K562 (cell line): Measurements from ENCODE around the gene ZKSCAN3. TPM values are rescaled to one million over a fixed set of nuclear protein-coding genes. Genes with fewer than 3 reads are reported as not detected.

Experiments used
- BDP1 ChIP-seq: IDR thresholded peaks from 3 replicates; pipeline ENCODE4 v1.6.1; 2011; ENCODE audit not compliant: insufficient read length, insufficient read depth
- E2F8 ChIP-seq: fragments of 450-650 bp; IDR thresholded peaks from 2 replicates; pipeline ENCODE4 v1.7.1; 2018; ENCODE audit warnings: mild to moderate bottlenecking, low read depth; ENCODE audit not compliant: partially characterized antibody
- PATZ1 ChIP-seq: fragments of 250-450 bp; sonication (Bioruptor Pico); IDR thresholded peaks from 2 replicates; pipeline ENCODE4 v1.5.0; 2020; ENCODE audit warnings: mild to moderate bottlenecking, borderline replicate concordance
- POLR2B ChIP-seq: fragments of 450-650 bp; IDR thresholded peaks from 2 replicates; pipeline ENCODE4 v1.6.1; 2018; ENCODE audit warnings: low read depth; ENCODE audit not compliant: partially characterized antibody
- SRSF7 ChIP-seq: fragments of 200-400 bp; formaldehyde crosslinking; optimal IDR thresholded peaks from 2 replicates; pipeline ENCODE3; 2017; ENCODE audit warnings: mild to moderate bottlenecking, low read depth, low read length
- TFE3 ChIP-seq: fragments of 450-650 bp; formaldehyde crosslinking; IDR thresholded peaks from 2 replicates; pipeline ENCODE4 v1.4.0; 2020; ENCODE audit warnings: mild to moderate bottlenecking, mixed read lengths
- ZBTB33 ChIP-seq: sonication (generic); formaldehyde crosslinking; IDR thresholded peaks from 2 replicates; pipeline ENCODE4 v1.8.1; 2023; ENCODE audit warnings: mild to moderate bottlenecking, missing genetic modification reagents
- ZNF512 ChIP-seq: IDR thresholded peaks from 2 replicates; pipeline ENCODE4 v1.6.1; 2016; ENCODE audit warnings: missing genetic modification characterization, missing compliant biosample characterization
- polyA plus RNA-seq, 8 experiments: library from polyadenylated mRNA; depleted of rRNA in 4 of 8; stranded (reverse) in 5 of 8; unstranded in 3 of 8; fragments of >200 nt; fragmentation: Nextera tagmentation in 2 of 8; fragmentation: Illumina TruSeq in 1 of 8; extraction: Ambion mirVana in 2 of 8; extraction: Trizol in 1 of 8; gene quantifications; 2 replicates each; pipeline versions ENCODE4 v1.2.1 to v1.2.3, GENCODE V29; 2011 to 2014; ENCODE audit warnings: inconsistent platforms in 1 of 8, missing spikeins in 1 of 8
- total RNA-seq, 7 experiments: library from RNA; depleted of rRNA in 6 of 7; stranded (reverse); fragments of >200 nt in 6 of 7; fragmentation: Illumina TruSeq in 2 of 7; extraction: Trizol in 2 of 7; gene quantifications; 2 replicates each; pipeline versions ENCODE4 v1.2.1 to v1.2.3, GENCODE V29; 2011 to 2021; ENCODE audit warnings: low replicate concordance in 1 of 7

Gene ZKSCAN3
- total and polyA plus RNA-seq, 9 of the 15 experiments (the other 6 are each of a cell fraction or from before 2014, with no cell fraction given), result 3.0 to 12.4 (median 10.2) TPM

GRCh38 chr6:28353981-28354676, 4.4 kb downstream of the ZKSCAN3 start (continued):
- TF ChIP-seq E2F8, result no peak
- no peak for TF ChIP-seq SRSF7
- no peak for TF ChIP-seq ZNF512 (tag)
- TF ChIP-seq POLR2B, result no peak
- no peak for TF ChIP-seq BDP1
- peak; percentile 96 for TF ChIP-seq PATZ1 (CRISPR knock-in tag)
- TF ChIP-seq ZBTB33 (CRISPR knock-in tag), result no peak
- no peak for TF ChIP-seq TFE3 (CRISPR knock-in tag)
